GM23248 (cell line): ENCODE data around the gene PPT2. TPM values are rescaled to one million over a fixed set of nuclear protein-coding genes. Genes with fewer than 3 reads are reported as not detected.
"Not testable (repeated sequence)": the region's sequence is repeated elsewhere in the genome, so short reads cannot be mapped to it uniquely, and the experiment has no call there.

Source experiments
- DNase-seq: peaks from one replicate; pipeline ENCODE4 v3.0.0-alpha.2; 2015
- H2AFZ ChIP-seq: fragments of 200-600 bp; sonication (generic); 2 replicates; pipeline ENCODE4 v1.6.1; 2016; ENCODE audit warnings: antibody characterized with exemption
- H3F3A ChIP-seq: fragments of 200-600 bp; sonication (generic); 2 replicates; pipeline ENCODE4 v1.6.1; 2016; ENCODE audit warnings: mild to moderate bottlenecking, antibody characterized with exemption, mixed run types; ENCODE audit not compliant: insufficient read depth
- H3K27ac ChIP-seq: fragments of 200-600 bp; sonication (generic); 2 replicates; pipeline ENCODE4 v1.5.1; 2016; ENCODE audit warnings: mild to moderate bottlenecking
- H3K27me3 ChIP-seq: fragments of 200-600 bp; sonication (generic); replicated peaks from 2 replicates; pipeline ENCODE4 v1.6.1; 2016; ENCODE audit warnings: mild to moderate bottlenecking; ENCODE audit not compliant: insufficient read depth
- H3K36me3 ChIP-seq: fragments of 200-600 bp; sonication (generic); 2 replicates; pipeline ENCODE4 v1.6.1; 2016; ENCODE audit warnings: low read depth, mild to moderate bottlenecking
- H3K4me1 ChIP-seq: fragments of 200-600 bp; sonication (generic); 2 replicates; pipeline ENCODE4 v1.6.1; 2016; ENCODE audit warnings: mild to moderate bottlenecking; ENCODE audit not compliant: insufficient read depth
- H3K4me2 ChIP-seq: fragments of 200-600 bp; sonication (generic); one replicate; pipeline ENCODE4 v1.6.1; 2016; ENCODE audit warnings: mild to moderate bottlenecking; ENCODE audit not compliant: unreplicated experiment
- H3K4me3 ChIP-seq: fragments of 200-600 bp; sonication (generic); 2 replicates; pipeline ENCODE4 v1.5.1; 2016; ENCODE audit warnings: mild to moderate bottlenecking
- H3K79me2 ChIP-seq: fragments of 200-600 bp; sonication (generic); 2 replicates; pipeline ENCODE4 v1.6.1; 2016; ENCODE audit warnings: mild to moderate bottlenecking; ENCODE audit not compliant: insufficient read depth
- H3K9ac ChIP-seq: fragments of 200-600 bp; sonication (generic); 2 replicates; pipeline ENCODE4 v1.6.1; 2016; ENCODE audit warnings: mild to moderate bottlenecking
- H3K9me2 ChIP-seq: fragments of 200-600 bp; sonication (generic); 2 replicates; pipeline ENCODE4 v1.6.1; 2016; ENCODE audit warnings: mixed run types, mild to moderate bottlenecking, moderate library complexity; ENCODE audit not compliant: insufficient read depth
- H3K9me3 ChIP-seq: fragments of 200-600 bp; sonication (generic); one replicate; pipeline ENCODE4 v1.6.1; 2017; ENCODE audit warnings: low read depth
- H4K20me1 ChIP-seq: fragments of 200-600 bp; sonication (generic); 2 replicates; pipeline ENCODE4 v1.6.0; 2016; ENCODE audit not compliant: insufficient read depth
- EZH2 ChIP-seq: fragments of 200-600 bp; sonication (generic); IDR thresholded peaks from 2 replicates; pipeline ENCODE4 v1.6.1; 2018; ENCODE audit warnings: antibody characterized with exemption, mild to moderate bottlenecking; ENCODE audit not compliant: insufficient read depth, poor library complexity, severe bottlenecking
- EZH2phosphoT487 ChIP-seq: fragments of 200-600 bp; sonication (generic); IDR thresholded peaks from 2 replicates; pipeline ENCODE4 v1.6.1; 2018; ENCODE audit warnings: antibody characterized with exemption, moderate library complexity, mild to moderate bottlenecking, low read depth; ENCODE audit not compliant: insufficient read depth
- WGBS, 2 experiments: methylation state at CpG; one replicate each; pipeline ENCODE4 v1.1.6; 2015 to 2017; ENCODE audit warnings: low lambda C conversion rate in 2 of 2, low coverage in 1 of 2; ENCODE audit errors: missing lambda C conversion rate in 2 of 2; 5-methylcytosine and 5-hydroxymethylcytosine counted together
- in situ Hi-C: fragments of 300-500 bp; cut with MboI; formaldehyde crosslinking; loops from 2 replicates; pipeline ENCODE4 v1.15.0; 2020
- polyA plus RNA-seq: library from polyadenylated mRNA; unstranded; fragments of >200 nt; fragmentation: Nextera tagmentation; extraction: Ambion mirVana; gene quantifications from 2 replicates; pipeline ENCODE4 v1.2.1, GENCODE V29; 2016
- total RNA-seq: library from RNA; depleted of rRNA; stranded (reverse); fragments of >200 nt; shearing (Covaris generic); gene quantifications from 2 replicates; pipeline ENCODE4 v1.2.3, GENCODE V29; 2014

PPT2 gene
- total and polyA plus RNA-seq, 2 experiments from 2014 or later, result 10.3 to 12.8 TPM

- in situ Hi-C loops, result no loop called here
- peak within 1 kb of the TSS; percentile 31 for H3K4me2 ChIP-seq
Measured at GRCh38 chr6:32192608-32193039, 38.7 kb downstream of the PPT2 start, which contains the start of gene GPSM3. Gene GPSM3, minus strand, starts transcription at chr6:32192643. Its CDS starts 130 bp downstream, at chr6:32192513.

GRCh38 chr6:32193096-32193495 lies 39.2 kb downstream of the PPT2 start:
- DNase-seq, H3K9me2 ChIP-seq, in situ Hi-C loops, H3K36me3 ChIP-seq, H3K27me3 ChIP-seq, H4K20me1 ChIP-seq, H3K4me3 ChIP-seq, H3K9me3 ChIP-seq: not testable (repeated sequence)
- Histone ChIP-seq H3K27ac (peak overlapping the region; percentile 24; the same call in 1 of the 2 replicates), H3F3A (peaks cover 13% of the 10 kb centered on the region), H3K4me2 (peak overlapping the region; percentile 31), H3K79me2 (peaks cover 24% of the 10 kb centered on the region), H2AFZ (peak overlapping the region; percentile 77), H3K9ac (peak overlapping the region; percentile 46; the same call in 1 of the 2 replicates), H3K4me1 (peaks cover 28% of the 10 kb centered on the region)
- 86 to 87% methylated on average over 13 of the region's 13 CpGs for WGBS, 2 experiments

More at GRCh38 chr6:32192608-32193039, 38.7 kb downstream of the PPT2 start, which contains the start of gene GPSM3:
- TF ChIP-seq EZH2 (no peak), EZH2phosphoT487 (no peak)
- peak within 1 kb of the TSS; percentile 36; the same call in 1 of the 2 replicates for H3K4me3 ChIP-seq
- H3K27ac ChIP-seq, result peak within 1 kb of the TSS; percentile 24
- peak within 1 kb of the TSS; percentile 77 for H2AFZ ChIP-seq
- DNase-seq, result peak; percentile 25
- no peaks in the 10 kb centered on the region for H4K20me1 ChIP-seq
- WGBS, 2 experiments, result 32 to 51% methylated on average over 3 to 5 of the region's 5 CpGs
- H3K9me3 ChIP-seq, result no peaks in the 10 kb centered on the region
- no peaks in the 10 kb centered on the region for H3K36me3 ChIP-seq
- no peaks in the 10 kb centered on the region for H3K9me2 ChIP-seq
- H3K4me1 ChIP-seq, result peaks cover 28% of the 10 kb centered on the region
- peak within 1 kb of the TSS; percentile 46 for H3K9ac ChIP-seq
- H3K27me3 ChIP-seq, result no peaks in the 10 kb centered on the region
- H3K79me2 ChIP-seq, result peaks cover 29% of the 10 kb centered on the region
- peaks cover 17% of the 10 kb centered on the region for H3F3A ChIP-seq

GRCh38 chr6:32194388-32194787 lies 40.4 kb downstream of the PPT2 start:
- H3K36me3 ChIP-seq, result no peaks in the 10 kb centered on the region
- no peaks in the 10 kb centered on the region for H3K9me2 ChIP-seq
- peaks cover 28% of the 10 kb centered on the region for H3K4me1 ChIP-seq
- no peak for TF ChIP-seq EZH2phosphoT487
- TF ChIP-seq EZH2, result no peak
- no peaks in the 10 kb centered on the region for H3K9me3 ChIP-seq
- no peaks in the 10 kb centered on the region for H3K27me3 ChIP-seq
- H4K20me1 ChIP-seq, result no peaks in the 10 kb centered on the region
- H3K4me2 ChIP-seq, result peak overlapping the region; percentile 95
- in situ Hi-C loops, result no loop called here
- H3K79me2 ChIP-seq, result peaks cover 12% of the 10 kb centered on the region
- H3F3A ChIP-seq, result peaks cover 13% of the 10 kb centered on the region
- no peak for DNase-seq
- peak overlapping the region; percentile 89 for H3K9ac ChIP-seq
- H2AFZ ChIP-seq, result peak overlapping the region; percentile 78; the same call in 1 of the 2 replicates
- H3K4me3 ChIP-seq, result peak overlapping the region; percentile 80; the same call in 1 of the 2 replicates
- peak overlapping the region; percentile 91 for H3K27ac ChIP-seq
- 99% methylated on average over 4 of the region's 4 CpGs for WGBS, 2 experiments

- no peaks in the 10 kb centered on the region for H3K36me3 ChIP-seq
- TF ChIP-seq EZH2phosphoT487, result no peak
- TF ChIP-seq EZH2, result no peak
- no peaks in the 10 kb centered on the region for H3K9me2 ChIP-seq
- peak overlapping the region; percentile 78 for H2AFZ ChIP-seq
- peak overlapping the region; percentile 80 for H3K4me3 ChIP-seq
- H3K9me3 ChIP-seq, result no peaks in the 10 kb centered on the region
- 11% methylated on average over 15 of the region's 15 CpGs for WGBS, 2 experiments
- H4K20me1 ChIP-seq, result no peaks in the 10 kb centered on the region
- in situ Hi-C loops, result no loop called here
- H3K79me2 ChIP-seq, result peaks cover 5% of the 10 kb centered on the region
- peak; percentile 82 for DNase-seq
- peak overlapping the region; percentile 95 for H3K4me2 ChIP-seq
- H3K9ac ChIP-seq, result peak overlapping the region; percentile 89
- H3K27ac ChIP-seq, result peak overlapping the region; percentile 91
- H3K4me1 ChIP-seq, result peaks cover 28% of the 10 kb centered on the region
- no peaks in the 10 kb centered on the region for H3K27me3 ChIP-seq
- H3F3A ChIP-seq, result peaks cover 13% of the 10 kb centered on the region
Measured at GRCh38 chr6:32194825-32195651, 41.1 kb downstream of the PPT2 start.
